SH-SY5Y (cell line): ENCODE measurements around the gene GLI3.

Experiments
- GATA2 ChIP-seq: IDR thresholded peaks from 2 replicates; pipeline ENCODE4 v1.6.1; 2011; ENCODE audit warnings: mild to moderate bottlenecking, low read depth, low read length
- GATA3 ChIP-seq: IDR thresholded peaks from 2 replicates; pipeline ENCODE4 v1.6.1; 2011; ENCODE audit warnings: low read depth, mild to moderate bottlenecking, low read length, moderate library complexity

- TF ChIP-seq GATA2, result no peak
- TF ChIP-seq GATA3, result no peak
Measured at GRCh38 chr7:42029405-42029804, 207.6 kb downstream of the GLI3 start.
